Fibroblast of pulmonary artery (primary cell): ENCODE results near the gene PIGK.
A peak's percentile ranks its signal among the peaks of the same experiment; 100 is the strongest.

Experiments
- DNase-seq: peaks from one replicate; pipeline ENCODE4 v3.0.0-alpha.2; 2010; ENCODE audit warnings: low read depth
- H3K4me3 ChIP-seq: replicated peaks from 2 replicates; pipeline ENCODE4 v1.5.1; 2011; ENCODE audit warnings: low read depth, mild to moderate bottlenecking, control low read depth, low read length, moderate library complexity
- CTCF ChIP-seq: IDR thresholded peaks from 2 replicates; pipeline ENCODE4 v1.5.1; 2011; ENCODE audit warnings: mild to moderate bottlenecking, control low read depth, low read length, inconsistent platforms; ENCODE audit errors: missing control alignments

The PIGK gene

GRCh38 chr1:77219166-77219887, at the start of gene PIGK:
Gene PIGK, minus strand, starts transcription at chr1:77219430. Its CDS starts 28 bp downstream, at chr1:77219402.
- peak; percentile 91 for DNase-seq
- TF ChIP-seq CTCF: no peak
- peak within 1 kb of the TSS; percentile 97 for H3K4me3 ChIP-seq

DNA sequence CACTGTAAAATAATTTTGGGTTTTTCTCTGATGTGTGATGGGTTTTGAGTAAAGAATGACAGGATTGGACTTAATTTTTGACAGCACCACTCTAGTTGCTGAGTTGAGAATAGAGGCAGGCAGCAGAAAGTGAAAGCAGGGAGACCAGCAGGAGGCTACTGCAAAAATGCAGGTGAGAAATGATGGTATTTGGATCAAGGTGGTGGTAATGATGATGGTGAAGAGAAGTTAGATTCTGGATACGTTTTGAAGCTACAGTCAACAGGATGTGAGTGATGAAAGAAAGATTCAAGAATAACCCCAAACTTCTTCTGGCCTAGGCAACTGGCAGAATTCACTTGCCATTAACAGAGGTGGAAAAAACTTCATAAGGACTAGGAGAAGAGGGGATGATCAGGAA, 47.8 kb upstream of the PIGK start:
- no peak for DNase-seq
- no peak for TF ChIP-seq CTCF
- H3K4me3 ChIP-seq: no peak overlapping the region

DNA sequence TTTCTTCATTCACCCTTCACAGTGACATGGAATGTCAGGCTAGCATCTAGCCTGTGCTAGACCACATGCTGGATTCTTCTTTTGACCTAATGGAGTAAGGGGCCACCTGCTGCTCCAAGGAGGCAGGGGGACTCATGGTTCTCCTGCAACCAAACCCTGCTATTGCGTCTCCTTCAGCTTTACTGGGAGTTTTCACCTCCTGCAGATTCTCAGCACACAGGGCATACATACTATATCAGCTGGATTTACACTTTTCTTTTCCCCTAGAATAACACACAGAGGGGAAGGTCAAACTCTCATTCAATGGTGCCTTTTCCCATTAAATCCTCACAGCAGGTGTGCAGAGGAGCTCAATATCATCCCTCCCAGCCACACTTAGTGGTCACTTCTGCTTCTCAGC, 46.0 kb upstream of the PIGK start:
- no peak overlapping the region for H3K4me3 ChIP-seq
- no peak for DNase-seq
- TF ChIP-seq CTCF: no peak

GRCh38 chr1:77263708-77264107, 44.5 kb upstream of the PIGK start:
- no peak for TF ChIP-seq CTCF
- no peak for DNase-seq
- no peak overlapping the region for H3K4me3 ChIP-seq

DNA sequence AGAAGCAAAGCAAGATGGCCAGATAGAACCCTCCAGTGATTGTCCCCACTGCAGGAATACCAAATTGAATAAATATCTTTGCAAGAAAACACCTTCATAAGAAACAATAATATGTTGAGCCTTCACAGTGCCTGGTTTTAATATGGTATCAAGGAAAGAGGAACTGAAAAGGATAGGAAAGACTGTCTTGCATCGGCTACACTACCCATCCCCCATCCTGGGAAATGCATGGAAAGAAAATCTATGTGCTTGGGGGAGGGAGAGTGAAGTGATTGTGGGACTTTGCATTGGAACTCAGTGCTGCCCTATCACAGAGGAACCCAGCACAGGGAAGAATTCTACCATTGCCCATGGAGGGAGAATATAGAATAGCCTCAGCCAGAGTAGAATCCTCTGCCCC, 34.0 kb upstream of the PIGK start:
- no peak for TF ChIP-seq CTCF
- DNase-seq: no peak
- H3K4me3 ChIP-seq: no peak overlapping the region

DNA sequence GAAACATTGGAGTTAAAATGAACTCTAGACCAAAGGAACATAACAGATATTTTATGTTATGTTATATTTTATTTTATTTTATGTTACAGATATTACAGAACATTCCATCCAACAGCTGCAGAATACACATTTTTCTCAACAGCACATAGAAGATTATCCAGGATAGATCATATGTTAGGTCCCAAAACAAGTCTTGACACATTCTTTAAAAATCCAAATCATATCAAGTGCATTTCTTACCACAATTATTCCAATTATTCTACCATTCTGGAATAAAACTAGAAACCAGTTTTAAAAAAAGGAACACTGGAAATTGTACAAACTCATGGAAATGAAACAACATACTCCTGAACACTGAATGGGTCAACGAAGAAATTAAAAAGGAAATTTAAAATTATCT, 30.9 kb upstream of the PIGK start:
- TF ChIP-seq CTCF: no peak
- no peak for DNase-seq
- H3K4me3 ChIP-seq: no peak overlapping the region

- TF ChIP-seq CTCF: no peak
- DNase-seq: no peak
- no peak overlapping the region for H3K4me3 ChIP-seq
Measured at GRCh38 chr1:77245830-77246229, 26.6 kb upstream of the PIGK start.
